Caco-2 (cell line): ENCODE results near the gene VAMP2. TPM values are rescaled to one million over a fixed set of nuclear protein-coding genes. Genes with fewer than 3 reads are reported as not detected.

Experiments used
- BruUV-seq: library from RNA; stranded (reverse); fragments of 400-500 nt; replicated peaks from 2 replicates; lab custom pipeline; 2021; lab: Mats Ljungman, UMichigan
- CTCF ChIA-PET: fragments of 300-600 bp; sonication (Branson Sonifier 250); formaldehyde crosslinking; loops from one replicate; lab custom pipeline; 2022; ENCODE audit warnings: antibody characterized with exemption; lab: Charles Lee
- POLR2A ChIA-PET: fragments of 300-600 bp; sonication (Branson Sonifier 250); formaldehyde crosslinking; loops from one replicate; lab custom pipeline; 2022; ENCODE audit warnings: antibody characterized with exemption; lab: Charles Lee
- DNase-seq, 2 experiments: peaks; one replicate each; pipeline versions ENCODE4 v3.0.0 to v3.0.0-alpha.2; 2020 to 2022
- H3K27me3 ChIP-seq: replicated peaks from 2 replicates; pipeline ENCODE4 v1.6.0; 2011; ENCODE audit warnings: low read length; ENCODE audit not compliant: control insufficient read depth, insufficient read depth
- H3K36me3 ChIP-seq: 2 replicates; pipeline ENCODE4 v1.5.1; 2011; ENCODE audit warnings: low read length; ENCODE audit not compliant: control insufficient read depth, insufficient read depth
- H3K4me1 ChIP-seq: fragments of 250-450 bp; sonication (Bioruptor Pico); 2 replicates; pipeline ENCODE4 v1.5.1; 2020; ENCODE audit warnings: mild to moderate bottlenecking
- H3K4me3 ChIP-seq: 2 replicates; pipeline ENCODE4 v1.5.1; 2011; ENCODE audit warnings: low read depth, mild to moderate bottlenecking, control low read depth, low read length
- H3K9me3 ChIP-seq: fragments of 250-450 bp; sonication (Bioruptor Pico); 2 replicates; pipeline ENCODE4 v1.5.1; 2020; ENCODE audit warnings: mild to moderate bottlenecking, moderate library complexity
- H3K27ac Mint-ChIP-seq: one replicate; pipeline ENCODE4 v1.8.0; 2022; ENCODE audit warnings: mixed read lengths; ENCODE audit not compliant: unreplicated experiment
- H3K27me3 Mint-ChIP-seq: one replicate; pipeline ENCODE4 v1.8.0; 2022; ENCODE audit warnings: mixed read lengths; ENCODE audit not compliant: insufficient read depth, unreplicated experiment
- H3K36me3 Mint-ChIP-seq: one replicate; pipeline ENCODE4 v1.8.0; 2022; ENCODE audit warnings: mild to moderate bottlenecking, mixed read lengths; ENCODE audit not compliant: insufficient read depth, unreplicated experiment
- H3K4me1 Mint-ChIP-seq: one replicate; pipeline ENCODE4 v1.8.0; 2022; ENCODE audit warnings: low read depth, mixed read lengths; ENCODE audit not compliant: unreplicated experiment
- H3K4me3 Mint-ChIP-seq: one replicate; pipeline ENCODE4 v1.8.0; 2022; ENCODE audit warnings: mild to moderate bottlenecking, moderate library complexity, mixed read lengths; ENCODE audit not compliant: unreplicated experiment
- H3K9me3 Mint-ChIP-seq: one replicate; pipeline ENCODE4 v1.8.0; 2022; ENCODE audit warnings: mixed read lengths; ENCODE audit not compliant: unreplicated experiment
- intact Hi-C: fragments of 100-400 bp; cut with micrococcal nuclease; formaldehyde crosslinking; loops from one replicate; pipeline ENCODE4 v1.10.0; 2022; ENCODE audit not compliant: unreplicated experiment
- total RNA-seq: library from RNA; stranded (reverse); gene quantifications from 2 replicates; pipeline ENCODE4 v1.2.3, GENCODE V29; 2022
- TF ChIP-seq, protein P1 (sequence below), 2 experiments: fragments of 200-600 bp in 1 of 2; IDR thresholded peaks; 1 replicate in 1 of 2; 2 replicates in 1 of 2; pipeline versions ENCODE4 v1.5.1 to v1.8.0; 2011 to 2022; ENCODE audit warnings: antibody characterized with exemption in 1 of 2, control low read depth in 1 of 2, inconsistent platforms in 1 of 2, low read depth in 1 of 2, low read length in 1 of 2, mild to moderate bottlenecking in 1 of 2, moderate library complexity in 1 of 2; ENCODE audit not compliant: insufficient read depth in 1 of 2, severe bottlenecking in 1 of 2, unreplicated experiment in 1 of 2

VAMP2 gene
- total RNA-seq, 1 experiment from 2014 or later = 10.5 TPM

DNA sequence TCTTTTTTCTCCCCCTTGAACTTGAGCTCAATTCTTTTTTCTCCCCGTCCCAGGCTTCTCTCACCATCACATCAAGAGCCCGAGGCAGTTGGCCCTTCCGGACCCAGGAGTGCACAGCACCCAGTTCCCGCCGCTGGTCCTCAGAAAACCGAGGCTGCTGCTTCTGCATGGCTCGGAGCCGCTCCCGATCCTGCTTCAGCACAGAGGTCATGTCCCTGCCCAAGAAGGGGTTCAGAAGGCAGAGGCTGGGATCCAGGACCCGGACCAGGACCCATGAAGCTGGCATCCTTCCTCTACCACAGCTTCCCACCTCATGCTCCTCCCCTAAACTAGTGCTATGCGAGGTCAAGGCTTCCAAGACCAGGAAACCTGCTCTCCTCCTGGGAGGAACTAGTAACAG is 21.0 kb downstream of the VAMP2 start:
- no peak overlapping the region for H3K27ac Mint-ChIP-seq
- DNase-seq = no peak
- no peaks in the 10 kb centered on the region for H3K9me3 Mint-ChIP-seq
- Histone ChIP-seq H3K4me1 (peaks cover 4% of the 10 kb centered on the region; the same call in 1 of the 2 replicates), H3K9me3 (no peaks in the 10 kb centered on the region), H3K36me3 (no peaks in the 10 kb centered on the region), H3K4me3 (no peak overlapping the region), H3K27me3 (no peaks in the 10 kb centered on the region)
- ChIA-PET CTCF (no interaction called here), POLR2A (no interaction called here)
- TF ChIP-seq, protein P1, sequence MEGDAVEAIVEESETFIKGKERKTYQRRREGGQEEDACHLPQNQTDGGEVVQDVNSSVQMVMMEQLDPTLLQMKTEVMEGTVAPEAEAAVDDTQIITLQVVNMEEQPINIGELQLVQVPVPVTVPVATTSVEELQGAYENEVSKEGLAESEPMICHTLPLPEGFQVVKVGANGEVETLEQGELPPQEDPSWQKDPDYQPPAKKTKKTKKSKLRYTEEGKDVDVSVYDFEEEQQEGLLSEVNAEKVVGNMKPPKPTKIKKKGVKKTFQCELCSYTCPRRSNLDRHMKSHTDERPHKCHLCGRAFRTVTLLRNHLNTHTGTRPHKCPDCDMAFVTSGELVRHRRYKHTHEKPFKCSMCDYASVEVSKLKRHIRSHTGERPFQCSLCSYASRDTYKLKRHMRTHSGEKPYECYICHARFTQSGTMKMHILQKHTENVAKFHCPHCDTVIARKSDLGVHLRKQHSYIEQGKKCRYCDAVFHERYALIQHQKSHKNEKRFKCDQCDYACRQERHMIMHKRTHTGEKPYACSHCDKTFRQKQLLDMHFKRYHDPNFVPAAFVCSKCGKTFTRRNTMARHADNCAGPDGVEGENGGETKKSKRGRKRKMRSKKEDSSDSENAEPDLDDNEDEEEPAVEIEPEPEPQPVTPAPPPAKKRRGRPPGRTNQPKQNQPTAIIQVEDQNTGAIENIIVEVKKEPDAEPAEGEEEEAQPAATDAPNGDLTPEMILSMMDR (IDR thresholded peaks at IDR 0.05; ENCODE audit: insufficient read depth in 1 of 2, low read depth in 1 of 2, low read length in 1 of 2, severe bottlenecking in 1 of 2, unreplicated experiment in 1 of 2) = no peak
- BruUV-seq = no TSS peak
- peaks cover 19% of the 10 kb centered on the region for H3K36me3 Mint-ChIP-seq
- no peak overlapping the region for H3K4me3 Mint-ChIP-seq
- intact Hi-C loops = no loop called here
- no peaks in the 10 kb centered on the region for H3K27me3 Mint-ChIP-seq
- H3K4me1 Mint-ChIP-seq = no peaks in the 10 kb centered on the region

GRCh38 chr17:8141045-8141444 is 21.7 kb downstream of the VAMP2 start:
- Mint-ChIP-seq H3K27ac (no peak overlapping the region), H3K4me1 (no peaks in the 10 kb centered on the region), H3K27me3 (no peaks in the 10 kb centered on the region), H3K9me3 (no peaks in the 10 kb centered on the region), H3K4me3 (no peak overlapping the region), H3K36me3 (peaks cover 18% of the 10 kb centered on the region)
- no TSS peak for BruUV-seq
- intact Hi-C loops = no loop called here
- TF ChIP-seq, protein P1 (IDR thresholded peaks at IDR 0.05; ENCODE audit: insufficient read depth in 1 of 2, low read depth in 1 of 2, low read length in 1 of 2, severe bottlenecking in 1 of 2, unreplicated experiment in 1 of 2) = no peak
- POLR2A ChIA-PET = no interaction called here
- no peaks in the 10 kb centered on the region for H3K9me3 ChIP-seq
- H3K36me3 ChIP-seq = no peaks in the 10 kb centered on the region
- no peaks in the 10 kb centered on the region for H3K27me3 ChIP-seq
- H3K4me1 ChIP-seq = peaks cover 4% of the 10 kb centered on the region; the same call in 1 of the 2 replicates
- CTCF ChIA-PET = no interaction called here
- DNase-seq = no peak
- H3K4me3 ChIP-seq = no peak overlapping the region

DNA sequence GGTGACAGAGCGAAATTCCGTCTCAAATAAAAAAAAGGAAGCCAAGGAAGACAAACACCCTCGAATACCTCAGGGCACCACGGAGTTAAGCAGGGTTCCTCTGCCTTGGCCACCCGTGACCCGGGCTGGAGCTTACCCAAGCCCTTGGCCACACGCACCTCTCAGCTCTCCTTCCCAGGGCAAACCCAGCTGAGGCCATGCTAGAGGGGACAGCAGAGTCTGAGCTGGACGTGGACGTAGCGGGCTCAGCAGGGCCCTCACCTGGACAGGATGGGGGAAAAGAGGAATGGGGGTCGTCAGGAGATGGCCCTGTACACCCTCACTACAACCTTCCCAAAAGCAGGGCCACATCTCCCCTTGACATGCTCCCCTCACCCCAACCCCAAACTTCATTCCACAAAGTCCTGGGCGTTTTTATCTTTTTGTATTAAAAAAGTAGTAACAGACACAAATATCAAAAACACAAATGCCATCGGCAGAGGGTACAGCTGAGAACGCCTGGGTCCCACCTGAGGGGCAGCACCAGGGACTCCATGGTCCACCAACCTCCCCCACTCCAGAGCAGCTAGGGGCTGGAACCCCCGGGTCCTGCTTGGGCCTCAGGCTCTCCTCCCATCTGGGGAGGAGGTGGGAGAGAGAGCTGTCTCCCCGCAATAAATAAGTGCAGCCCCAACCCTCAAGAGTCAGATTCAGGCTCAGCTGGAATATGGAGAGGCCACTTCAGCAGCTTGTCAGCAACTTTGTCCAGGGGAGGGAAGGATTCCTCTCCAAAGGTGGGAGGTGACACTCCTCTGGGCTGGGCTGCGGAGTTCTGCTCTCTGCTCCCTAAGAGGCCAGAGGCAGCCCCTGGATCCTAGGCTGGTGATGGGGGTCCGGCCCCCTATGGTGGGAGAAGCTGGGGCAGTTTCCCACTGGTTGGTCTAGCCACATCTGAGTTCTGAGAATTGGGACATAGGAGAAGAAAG is 22.4 kb downstream of the VAMP2 start:
- H3K27me3 ChIP-seq = no peaks in the 10 kb centered on the region
- H3K9me3 ChIP-seq = no peaks in the 10 kb centered on the region
- peaks cover 18% of the 10 kb centered on the region for H3K36me3 Mint-ChIP-seq
- H3K4me3 Mint-ChIP-seq = no peak overlapping the region
- no peak for DNase-seq
- TF ChIP-seq, protein P1 (IDR thresholded peaks at IDR 0.05; ENCODE audit: insufficient read depth in 1 of 2, low read depth in 1 of 2, low read length in 1 of 2, severe bottlenecking in 1 of 2, unreplicated experiment in 1 of 2) = no peak
- H3K4me1 ChIP-seq = peaks cover 4% of the 10 kb centered on the region; the same call in 1 of the 2 replicates
- ChIA-PET CTCF (interaction anchor here (1.4 kb wide), 1 partner anchor 12 kb away, joined by 3 read pairs; the partner anchor contains the start of gene PER1), POLR2A (interaction anchor here (0.6 kb wide), 1 partner anchor 33 kb away, joined by 3 read pairs; no protein-coding TSS in a partner anchor)
- no peak overlapping the region for H3K4me3 ChIP-seq
- H3K4me1 Mint-ChIP-seq = no peaks in the 10 kb centered on the region
- no peak overlapping the region for H3K27ac Mint-ChIP-seq
- H3K36me3 ChIP-seq = no peaks in the 10 kb centered on the region
- no peaks in the 10 kb centered on the region for H3K27me3 Mint-ChIP-seq
- no peaks in the 10 kb centered on the region for H3K9me3 Mint-ChIP-seq
- intact Hi-C loops = no loop called here
- no TSS peak for BruUV-seq
